Measurements from ENCODE around the gene HDAC4.

DNA sequence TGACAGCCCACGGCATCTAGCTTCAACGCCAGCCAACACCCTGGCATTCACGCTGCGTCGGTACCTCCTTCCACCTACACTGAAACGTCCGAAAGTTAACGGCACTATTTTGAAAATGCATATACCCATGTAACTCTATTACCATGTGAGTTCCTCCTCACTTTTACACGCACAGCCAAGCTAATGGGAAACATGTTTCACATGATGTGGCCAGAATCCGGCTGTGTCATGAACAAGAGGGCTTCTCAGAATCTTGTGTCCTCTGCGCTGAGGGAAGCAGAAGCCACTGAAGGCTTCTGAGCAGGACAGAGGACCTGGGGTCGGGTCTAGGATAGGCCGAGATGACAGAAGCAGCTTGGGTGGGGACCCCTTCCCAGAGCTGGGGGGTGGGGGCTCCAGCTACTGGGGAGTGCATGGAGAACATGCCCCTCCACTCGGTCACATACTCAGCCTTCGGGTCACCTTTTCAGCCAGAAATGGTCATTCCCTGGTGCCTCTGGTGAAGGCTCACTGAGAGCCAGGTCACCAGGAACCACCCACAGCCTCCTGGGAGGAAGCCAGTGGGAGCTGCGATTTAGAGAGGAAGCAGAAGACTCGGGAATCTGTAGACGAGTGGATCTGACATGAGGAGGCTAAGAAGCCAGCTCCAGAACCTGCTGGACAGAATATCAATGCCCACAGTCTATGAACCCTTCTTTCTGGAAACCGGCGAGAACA is 41.5 kb downstream of the HDAC4 start:
- TF ChIP-seq, protein P1, sequence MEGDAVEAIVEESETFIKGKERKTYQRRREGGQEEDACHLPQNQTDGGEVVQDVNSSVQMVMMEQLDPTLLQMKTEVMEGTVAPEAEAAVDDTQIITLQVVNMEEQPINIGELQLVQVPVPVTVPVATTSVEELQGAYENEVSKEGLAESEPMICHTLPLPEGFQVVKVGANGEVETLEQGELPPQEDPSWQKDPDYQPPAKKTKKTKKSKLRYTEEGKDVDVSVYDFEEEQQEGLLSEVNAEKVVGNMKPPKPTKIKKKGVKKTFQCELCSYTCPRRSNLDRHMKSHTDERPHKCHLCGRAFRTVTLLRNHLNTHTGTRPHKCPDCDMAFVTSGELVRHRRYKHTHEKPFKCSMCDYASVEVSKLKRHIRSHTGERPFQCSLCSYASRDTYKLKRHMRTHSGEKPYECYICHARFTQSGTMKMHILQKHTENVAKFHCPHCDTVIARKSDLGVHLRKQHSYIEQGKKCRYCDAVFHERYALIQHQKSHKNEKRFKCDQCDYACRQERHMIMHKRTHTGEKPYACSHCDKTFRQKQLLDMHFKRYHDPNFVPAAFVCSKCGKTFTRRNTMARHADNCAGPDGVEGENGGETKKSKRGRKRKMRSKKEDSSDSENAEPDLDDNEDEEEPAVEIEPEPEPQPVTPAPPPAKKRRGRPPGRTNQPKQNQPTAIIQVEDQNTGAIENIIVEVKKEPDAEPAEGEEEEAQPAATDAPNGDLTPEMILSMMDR (IDR thresholded peaks at IDR 0.05) = no peak
- no peak for TF ChIP-seq POLR2A (IDR thresholded peaks at IDR 0.05)

Measured in stomach (tissue), 4 donors.